Endothelial cell of umbilical vein (primary cell): Measurements from ENCODE around the gene SLC5A11. TPM values are rescaled to one million over a fixed set of nuclear protein-coding genes. Genes with fewer than 3 reads are reported as not detected.

ENCODE experiments used
- BruUV-seq: library from RNA; stranded (reverse); fragments of 400-500 nt; replicated peaks from 2 replicates; lab custom pipeline; 2021; lab: Mats Ljungman, UMichigan
- CTCF ChIA-PET: fragments of 300-600, 350-600 bp; sonication (Branson Sonifier 250); formaldehyde crosslinking; loops from one replicate; lab custom pipeline; 2021; ENCODE audit warnings: antibody characterized with exemption, inconsistent platforms; lab: Charles Lee
- POLR2A ChIA-PET: fragments of 300-600, 350-600 bp; sonication (Branson Sonifier 250); formaldehyde crosslinking; loops from one replicate; lab custom pipeline; 2021; ENCODE audit warnings: antibody characterized with exemption, inconsistent platforms; lab: Charles Lee
- DNase-seq: peaks from one replicate; pipeline ENCODE4 v3.0.0-alpha.2; 2011; ENCODE audit warnings: low read depth, low spot score
- FAIRE-seq: peaks from 2 replicates; lab custom pipeline; 2011; peaks lifted over from hg19 to GRCh38; lab: Jason Lieb, UNC
- H2AFZ ChIP-seq: 2 replicates; pipeline ENCODE4 v1.6.0; 2012; ENCODE audit warnings: low read depth, low read length, control low read depth, inconsistent platforms
- H3K27ac ChIP-seq: 2 replicates; pipeline ENCODE4 v1.5.1; 2011; ENCODE audit warnings: low read depth, mild to moderate bottlenecking, control low read depth, low read length, moderate library complexity; ENCODE audit not compliant: insufficient read depth
- H3K27me3 ChIP-seq, 2 experiments: 2 replicates each; pipeline versions ENCODE4 v1.6.0 to v1.6.1; 2011; ENCODE audit warnings: low read length in 2 of 2, mixed read lengths in 1 of 2; ENCODE audit not compliant: control insufficient read depth in 2 of 2, insufficient read depth in 2 of 2
- H3K36me3 ChIP-seq, 2 experiments: 2 replicates in 1 of 2; 3 replicates in 1 of 2; pipeline ENCODE4 v1.5.1; 2011; ENCODE audit warnings: low read length in 2 of 2, mild to moderate bottlenecking in 1 of 2, moderate library complexity in 1 of 2; ENCODE audit not compliant: control insufficient read depth in 2 of 2, insufficient read depth in 2 of 2; ENCODE audit errors: extremely low read depth in 1 of 2
- H3K4me1 ChIP-seq: 3 replicates; pipeline ENCODE4 v1.5.1; 2011; ENCODE audit warnings: mild to moderate bottlenecking, low read length; ENCODE audit not compliant: control insufficient read depth, insufficient read depth; ENCODE audit errors: extremely low read depth
- H3K4me2 ChIP-seq: 2 replicates; pipeline ENCODE4 v1.6.1; 2011; ENCODE audit warnings: low read length, control low read depth, mixed read lengths; ENCODE audit not compliant: insufficient read depth
- H3K4me3 ChIP-seq, 3 experiments: fragments of 200-600 bp in 1 of 3; sonication (generic), shearing (Covaris generic) in 1 of 3; replicated peaks in 1 of 3; 2 replicates each; pipeline ENCODE4 v1.5.1; 2011 to 2016; ENCODE audit warnings: control low read depth in 3 of 3, low read length in 3 of 3, mild to moderate bottlenecking in 2 of 3, inconsistent platforms in 1 of 3, low read depth in 1 of 3, moderate library complexity in 1 of 3; ENCODE audit not compliant: insufficient read depth in 1 of 3
- H3K79me2 ChIP-seq: 2 replicates; pipeline ENCODE4 v1.6.0; 2012; ENCODE audit warnings: low read length, inconsistent platforms; ENCODE audit not compliant: control insufficient read depth, insufficient read depth
- H3K9ac ChIP-seq: replicated peaks from 2 replicates; pipeline ENCODE3; 2011; ENCODE audit warnings: low read length, control low read depth; ENCODE audit not compliant: insufficient read depth; ENCODE audit errors: extremely low read depth
- H3K9me1 ChIP-seq: replicated peaks from 3 replicates; pipeline ENCODE4 v1.6.0; 2011; ENCODE audit warnings: mild to moderate bottlenecking, low read length; ENCODE audit not compliant: control insufficient read depth, insufficient read depth; ENCODE audit errors: extremely low read depth
- H3K9me3 ChIP-seq: replicated peaks from 2 replicates; pipeline ENCODE4 v1.5.1; 2012; ENCODE audit warnings: low read length, inconsistent platforms; ENCODE audit not compliant: control insufficient read depth, insufficient read depth
- H4K20me1 ChIP-seq: replicated peaks from 2 replicates; pipeline ENCODE3; 2011; ENCODE audit warnings: mild to moderate bottlenecking, low read length; ENCODE audit not compliant: control insufficient read depth, insufficient read depth; ENCODE audit errors: extremely low read depth
- EZH2 ChIP-seq: IDR thresholded peaks from 2 replicates; pipeline ENCODE4 v1.6.1; 2012; ENCODE audit warnings: borderline replicate concordance, low read depth, mild to moderate bottlenecking, moderate library complexity, low read length, inconsistent platforms; ENCODE audit not compliant: severe bottlenecking
- FOS ChIP-seq: IDR thresholded peaks from 2 replicates; pipeline ENCODE4 v1.6.1; 2011; ENCODE audit warnings: mild to moderate bottlenecking, low read length, moderate library complexity, borderline replicate concordance; ENCODE audit not compliant: insufficient read depth
- GATA2 ChIP-seq: IDR thresholded peaks from 2 replicates; pipeline ENCODE4 v1.7.0; 2011; ENCODE audit warnings: low read depth, mild to moderate bottlenecking, moderate library complexity, mixed read lengths, low read length; ENCODE audit not compliant: insufficient read length, insufficient read depth
- JUN ChIP-seq: IDR thresholded peaks from 2 replicates; pipeline ENCODE4 v1.6.1; 2011; ENCODE audit warnings: borderline replicate concordance, low read depth; ENCODE audit not compliant: insufficient read length, insufficient read depth
- MYC ChIP-seq: IDR thresholded peaks from one replicate; pipeline ENCODE4 v1.6.1; 2011; ENCODE audit warnings: mild to moderate bottlenecking, low read depth, low read length
- POLR2A ChIP-seq: IDR thresholded peaks from 2 replicates; pipeline ENCODE4 v1.6.1; 2012; ENCODE audit warnings: low read depth, mild to moderate bottlenecking, control low read depth, low read length
- POLR2AphosphoS5 ChIP-seq: IDR thresholded peaks from 2 replicates; pipeline ENCODE4 v1.6.1; 2012; ENCODE audit warnings: low read depth, mild to moderate bottlenecking, control low read depth, low read length, moderate library complexity; ENCODE audit not compliant: insufficient read depth
- dilution Hi-C: fragments of 300-500 bp; cut with MboI; formaldehyde crosslinking; loops from one replicate; pipeline ENCODE4 v1.15.0; 2019; ENCODE audit warnings: low sequenced_read_pairs; ENCODE audit not compliant: extremely low pct_ligation_motif_present
- intact Hi-C: fragments of 100-400 bp; cut with micrococcal nuclease; formaldehyde crosslinking; loops from one replicate; pipeline ENCODE4 v1.10.0; 2022
- polyA plus RNA-seq, 4 experiments: library from polyadenylated mRNA; depleted of rRNA in 3 of 4; stranded (reverse) in 3 of 4; unstranded in 1 of 4; fragments of >200 nt; gene quantifications; 2 replicates each; pipeline versions ENCODE4 v1.2.1 to v1.2.3, GENCODE V29; 2011 to 2012; ENCODE audit warnings: missing spikeins in 1 of 4
- total RNA-seq: library from RNA; stranded (reverse); gene quantifications from 2 replicates; pipeline ENCODE4 v1.2.3, GENCODE V29; 2021
- TF ChIP-seq, protein P1 (sequence below), 2 donors: IDR thresholded peaks; 1 replicate in 1 of 2; 2 replicates in 1 of 2; pipeline ENCODE4 v1.5.1; 2011; ENCODE audit warnings: low read length in 2 of 2, mild to moderate bottlenecking in 2 of 2, moderate library complexity in 2 of 2, control low read depth in 1 of 2, inconsistent platforms in 1 of 2, low read depth in 1 of 2; ENCODE audit not compliant: insufficient read depth in 1 of 2; ENCODE audit errors: extremely low read depth in 1 of 2
- TF ChIP-seq, protein P2 (sequence below): IDR thresholded peaks from 2 replicates; pipeline ENCODE4 v1.6.1; 2011; ENCODE audit not compliant: insufficient read depth, insufficient read length

SLC5A11 gene
- total and polyA plus RNA-seq, 2 donors (not counting 3 experiments of a cell fraction or from before 2014, with no cell fraction given), result 0.12 TPM; not detected in 1

GRCh38 chr16:24925163-24925562 lies 79.4 kb downstream of the SLC5A11 start:
- TF ChIP-seq POLR2A (no peak), EZH2 (no peak), FOS (no peak), JUN (no peak), GATA2 (no peak), MYC (no peak), POLR2AphosphoS5 (no peak)
- TF ChIP-seq, protein P1, sequence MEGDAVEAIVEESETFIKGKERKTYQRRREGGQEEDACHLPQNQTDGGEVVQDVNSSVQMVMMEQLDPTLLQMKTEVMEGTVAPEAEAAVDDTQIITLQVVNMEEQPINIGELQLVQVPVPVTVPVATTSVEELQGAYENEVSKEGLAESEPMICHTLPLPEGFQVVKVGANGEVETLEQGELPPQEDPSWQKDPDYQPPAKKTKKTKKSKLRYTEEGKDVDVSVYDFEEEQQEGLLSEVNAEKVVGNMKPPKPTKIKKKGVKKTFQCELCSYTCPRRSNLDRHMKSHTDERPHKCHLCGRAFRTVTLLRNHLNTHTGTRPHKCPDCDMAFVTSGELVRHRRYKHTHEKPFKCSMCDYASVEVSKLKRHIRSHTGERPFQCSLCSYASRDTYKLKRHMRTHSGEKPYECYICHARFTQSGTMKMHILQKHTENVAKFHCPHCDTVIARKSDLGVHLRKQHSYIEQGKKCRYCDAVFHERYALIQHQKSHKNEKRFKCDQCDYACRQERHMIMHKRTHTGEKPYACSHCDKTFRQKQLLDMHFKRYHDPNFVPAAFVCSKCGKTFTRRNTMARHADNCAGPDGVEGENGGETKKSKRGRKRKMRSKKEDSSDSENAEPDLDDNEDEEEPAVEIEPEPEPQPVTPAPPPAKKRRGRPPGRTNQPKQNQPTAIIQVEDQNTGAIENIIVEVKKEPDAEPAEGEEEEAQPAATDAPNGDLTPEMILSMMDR (IDR thresholded peaks at IDR 0.05; ENCODE audit: extremely low read depth in 1 of 2, insufficient read depth in 1 of 2, low read depth in 1 of 2, low read length in 2 of 2), result no peak
- TF ChIP-seq, protein P2, sequence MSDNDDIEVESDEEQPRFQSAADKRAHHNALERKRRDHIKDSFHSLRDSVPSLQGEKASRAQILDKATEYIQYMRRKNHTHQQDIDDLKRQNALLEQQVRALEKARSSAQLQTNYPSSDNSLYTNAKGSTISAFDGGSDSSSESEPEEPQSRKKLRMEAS, result no peak
- POLR2A ChIA-PET, result no interaction called here
- no peak overlapping the region for H2AFZ ChIP-seq
- no TSS peak for BruUV-seq
- no peaks in the 10 kb centered on the region for H3K9me1 ChIP-seq
- peaks cover 4% of the 10 kb centered on the region for H3K79me2 ChIP-seq
- dilution Hi-C loops (no loop called here), intact Hi-C loops (no loop called here)
- FAIRE-seq (no peak), DNase-seq (no peak)
- no peak overlapping the region for H3K27ac ChIP-seq
- H3K4me3 ChIP-seq, result no peak overlapping the region
- peaks cover 17 to 24% of the 10 kb centered on the region in 2 experiments for H3K36me3 ChIP-seq
- H3K4me2 ChIP-seq, result no peak overlapping the region
- CTCF ChIA-PET, result no interaction called here
- H3K4me1 ChIP-seq, result no peaks in the 10 kb centered on the region
- H3K9me3 ChIP-seq, result no peaks in the 10 kb centered on the region
- H3K27me3 ChIP-seq, result no peaks in the 10 kb centered on the region
- no peak overlapping the region for H3K9ac ChIP-seq
- no peaks in the 10 kb centered on the region for H4K20me1 ChIP-seq
